Caco-2 (cell line): ENCODE measurements around the gene ARAP1. TPM values are rescaled to one million over a fixed set of nuclear protein-coding genes. Genes with fewer than 3 reads are reported as not detected.
A peak's percentile ranks its signal among the peaks of the same experiment; 100 is the strongest.

Source experiments
- BruUV-seq: library from RNA; stranded (reverse); fragments of 400-500 nt; replicated peaks from 2 replicates; lab custom pipeline; 2021; lab: Mats Ljungman, UMichigan
- CTCF ChIA-PET: fragments of 300-600 bp; sonication (Branson Sonifier 250); formaldehyde crosslinking; loops from one replicate; lab custom pipeline; 2022; ENCODE audit warnings: antibody characterized with exemption; lab: Charles Lee
- POLR2A ChIA-PET: fragments of 300-600 bp; sonication (Branson Sonifier 250); formaldehyde crosslinking; loops from one replicate; lab custom pipeline; 2022; ENCODE audit warnings: antibody characterized with exemption; lab: Charles Lee
- DNase-seq, 2 experiments: peaks; one replicate each; pipeline versions ENCODE4 v3.0.0 to v3.0.0-alpha.2; 2020 to 2022
- H3K27me3 ChIP-seq: replicated peaks from 2 replicates; pipeline ENCODE4 v1.6.0; 2011; ENCODE audit warnings: low read length; ENCODE audit not compliant: control insufficient read depth, insufficient read depth
- H3K36me3 ChIP-seq: 2 replicates; pipeline ENCODE4 v1.5.1; 2011; ENCODE audit warnings: low read length; ENCODE audit not compliant: control insufficient read depth, insufficient read depth
- H3K4me1 ChIP-seq: fragments of 250-450 bp; sonication (Bioruptor Pico); 2 replicates; pipeline ENCODE4 v1.5.1; 2020; ENCODE audit warnings: mild to moderate bottlenecking
- H3K4me3 ChIP-seq: 2 replicates; pipeline ENCODE4 v1.5.1; 2011; ENCODE audit warnings: low read depth, mild to moderate bottlenecking, control low read depth, low read length
- H3K9me3 ChIP-seq: fragments of 250-450 bp; sonication (Bioruptor Pico); 2 replicates; pipeline ENCODE4 v1.5.1; 2020; ENCODE audit warnings: mild to moderate bottlenecking, moderate library complexity
- H3K27ac Mint-ChIP-seq: one replicate; pipeline ENCODE4 v1.8.0; 2022; ENCODE audit warnings: mixed read lengths; ENCODE audit not compliant: unreplicated experiment
- H3K27me3 Mint-ChIP-seq: one replicate; pipeline ENCODE4 v1.8.0; 2022; ENCODE audit warnings: mixed read lengths; ENCODE audit not compliant: insufficient read depth, unreplicated experiment
- H3K36me3 Mint-ChIP-seq: one replicate; pipeline ENCODE4 v1.8.0; 2022; ENCODE audit warnings: mild to moderate bottlenecking, mixed read lengths; ENCODE audit not compliant: insufficient read depth, unreplicated experiment
- H3K4me1 Mint-ChIP-seq: one replicate; pipeline ENCODE4 v1.8.0; 2022; ENCODE audit warnings: low read depth, mixed read lengths; ENCODE audit not compliant: unreplicated experiment
- H3K4me3 Mint-ChIP-seq: one replicate; pipeline ENCODE4 v1.8.0; 2022; ENCODE audit warnings: mild to moderate bottlenecking, moderate library complexity, mixed read lengths; ENCODE audit not compliant: unreplicated experiment
- H3K9me3 Mint-ChIP-seq: one replicate; pipeline ENCODE4 v1.8.0; 2022; ENCODE audit warnings: mixed read lengths; ENCODE audit not compliant: unreplicated experiment
- CTCF ChIP-seq, 2 experiments: fragments of 200-600 bp in 1 of 2; IDR thresholded peaks; 1 replicate in 1 of 2; 2 replicates in 1 of 2; pipeline versions ENCODE4 v1.5.1 to v1.8.0; 2011 to 2022; ENCODE audit warnings: antibody characterized with exemption in 1 of 2, control low read depth in 1 of 2, inconsistent platforms in 1 of 2, low read depth in 1 of 2, low read length in 1 of 2, mild to moderate bottlenecking in 1 of 2, moderate library complexity in 1 of 2; ENCODE audit not compliant: insufficient read depth in 1 of 2, severe bottlenecking in 1 of 2, unreplicated experiment in 1 of 2
- intact Hi-C: fragments of 100-400 bp; cut with micrococcal nuclease; formaldehyde crosslinking; loops from one replicate; pipeline ENCODE4 v1.10.0; 2022; ENCODE audit not compliant: unreplicated experiment
- total RNA-seq: library from RNA; stranded (reverse); gene quantifications from 2 replicates; pipeline ENCODE4 v1.2.3, GENCODE V29; 2022

ARAP1 gene
- total RNA-seq, 1 experiment from 2014 or later = 87.1 TPM

GRCh38 chr11:72642043-72642883 is 109.9 kb downstream of the ARAP1 start:
- ChIA-PET CTCF (interaction anchor here (0.7 to 6.2 kb wide), 8 partner anchors 41 to 171 kb away, joined by 3 to 56 read pairs (median 6); no protein-coding TSS in a partner anchor), POLR2A (no interaction called here)
- no peak for TF ChIP-seq CTCF (IDR thresholded peaks at IDR 0.05; ENCODE audit: insufficient read depth in 1 of 2, low read depth in 1 of 2, low read length in 1 of 2, severe bottlenecking in 1 of 2, unreplicated experiment in 1 of 2)
- peak overlapping the region; percentile 52 for H3K4me3 ChIP-seq
- Mint-ChIP-seq H3K9me3 (no peaks in the 10 kb centered on the region), H3K27me3 (peaks cover 8% of the 10 kb centered on the region), H3K36me3 (no peaks in the 10 kb centered on the region), H3K4me3 (peak overlapping the region; percentile 61), H3K27ac (no peak overlapping the region), H3K4me1 (no peaks in the 10 kb centered on the region)
- H3K9me3 ChIP-seq = no peaks in the 10 kb centered on the region
- BruUV-seq = no TSS peak
- intact Hi-C loops = no loop called here
- peak in 1 of 2 experiments; percentile 63 for DNase-seq
- peaks cover 5% of the 10 kb centered on the region; the same call in 1 of the 2 replicates for H3K4me1 ChIP-seq
- H3K36me3 ChIP-seq = no peaks in the 10 kb centered on the region
- H3K27me3 ChIP-seq = peaks cover 12% of the 10 kb centered on the region

GRCh38 chr11:72641522-72642042 is 110.6 kb downstream of the ARAP1 start:
- DNase-seq = no peak
- Mint-ChIP-seq H3K4me3 (no peak overlapping the region), H3K4me1 (no peaks in the 10 kb centered on the region), H3K9me3 (no peaks in the 10 kb centered on the region), H3K27me3 (peaks cover 13% of the 10 kb centered on the region), H3K36me3 (no peaks in the 10 kb centered on the region), H3K27ac (no peak overlapping the region)
- peaks cover 12% of the 10 kb centered on the region for H3K27me3 ChIP-seq
- intact Hi-C loops = no loop called here
- no TSS peak for BruUV-seq
- POLR2A ChIA-PET = no interaction called here
- TF ChIP-seq CTCF (IDR thresholded peaks at IDR 0.05; ENCODE audit: insufficient read depth in 1 of 2, low read depth in 1 of 2, low read length in 1 of 2, severe bottlenecking in 1 of 2, unreplicated experiment in 1 of 2) = no peak
- H3K9me3 ChIP-seq = no peaks in the 10 kb centered on the region
- H3K4me1 ChIP-seq = peaks cover 5% of the 10 kb centered on the region; the same call in 1 of the 2 replicates
- no peaks in the 10 kb centered on the region for H3K36me3 ChIP-seq
- CTCF ChIA-PET = interaction anchor here (0.7 to 6.2 kb wide), 8 partner anchors 42 to 171 kb away, joined by 3 to 56 read pairs (median 6); no protein-coding TSS in a partner anchor
- peak overlapping the region; percentile 52 for H3K4me3 ChIP-seq

- no TSS peak for BruUV-seq
- no peaks in the 10 kb centered on the region for H3K36me3 ChIP-seq
- no peaks in the 10 kb centered on the region for H3K9me3 ChIP-seq
- no peak for TF ChIP-seq CTCF (IDR thresholded peaks at IDR 0.05; ENCODE audit: insufficient read depth in 1 of 2, low read depth in 1 of 2, low read length in 1 of 2, severe bottlenecking in 1 of 2, unreplicated experiment in 1 of 2)
- peaks cover 12% of the 10 kb centered on the region for H3K27me3 ChIP-seq
- no peak overlapping the region for H3K27ac Mint-ChIP-seq
- no peaks in the 10 kb centered on the region for H3K9me3 Mint-ChIP-seq
- no peak overlapping the region for H3K4me3 ChIP-seq
- no peak for DNase-seq
- H3K4me1 ChIP-seq = peaks cover 5% of the 10 kb centered on the region; the same call in 1 of the 2 replicates
- H3K36me3 Mint-ChIP-seq = no peaks in the 10 kb centered on the region
- peaks cover 21% of the 10 kb centered on the region for H3K27me3 Mint-ChIP-seq
- intact Hi-C loops = no loop called here
- ChIA-PET CTCF (no interaction called here), POLR2A (interaction anchor here (0.5 kb wide), 1 partner anchor 147 kb away, joined by 3 read pairs; no protein-coding TSS in a partner anchor)
- no peaks in the 10 kb centered on the region for H3K4me1 Mint-ChIP-seq
- H3K4me3 Mint-ChIP-seq = no peak overlapping the region
Measured at GRCh38 chr11:72639502-72640375, 112.5 kb downstream of the ARAP1 start.
